Body of pancreas (tissue), 4 donors: Measurements from ENCODE around the gene CAPG.

Experiments
- CTCF ChIP-seq, 7 experiments: fragments of 450-650 bp in 4 of 7; fragments of 200-600 bp in 3 of 7; sonication (generic) in 3 of 7; IDR thresholded peaks; one replicate each; pipeline ENCODE4 v1.5.1; 2016 to 2019; ENCODE audit warnings: antibody characterized with exemption in 7 of 7
- POLR2A ChIP-seq, 3 donors: fragments of 450-650 bp; IDR thresholded peaks; one replicate each; pipeline ENCODE4 v1.6.1; 2016; ENCODE audit warnings: antibody characterized with exemption in 3 of 3, mild to moderate bottlenecking in 2 of 3

- TF ChIP-seq CTCF (IDR thresholded peaks at IDR 0.05): no peak
- TF ChIP-seq POLR2A (IDR thresholded peaks at IDR 0.05): no peak
Observed at GRCh38 chr2:85455552-85456090, 45.5 kb upstream of the CAPG start.
